Muscle of leg (tissue), 11 donors: ENCODE data around the gene SUSD1. TPM values are rescaled to one million over a fixed set of nuclear protein-coding genes. Genes with fewer than 3 reads are reported as not detected.

Experiments
- DNase-seq: peaks from one replicate; pipeline ENCODE4 v3.0.0; 2013
- H3K27ac ChIP-seq: one replicate; pipeline ENCODE4 v1.5.1; 2013; ENCODE audit warnings: mild to moderate bottlenecking, low read length, control low read depth
- H3K27me3 ChIP-seq: one replicate; pipeline ENCODE4 v1.6.1; 2013; ENCODE audit warnings: low read length; ENCODE audit not compliant: control insufficient read depth, insufficient read depth
- H3K36me3 ChIP-seq: one replicate; pipeline ENCODE4 v1.6.1; 2013; ENCODE audit warnings: low read length; ENCODE audit not compliant: control insufficient read depth, insufficient read depth
- H3K4me1 ChIP-seq: one replicate; pipeline ENCODE4 v1.6.1; 2013; ENCODE audit warnings: low read length; ENCODE audit not compliant: control insufficient read depth, insufficient read depth
- H3K4me3 ChIP-seq: one replicate; pipeline ENCODE4 v1.5.1; 2013; ENCODE audit warnings: low read length, control low read depth
- H3K9me3 ChIP-seq: replicated peaks from 2 replicates; pipeline ENCODE4 v1.6.1; 2013; ENCODE audit warnings: low read depth, low read length; ENCODE audit not compliant: control insufficient read depth
- WGBS: methylation state at CpG from one replicate; pipeline ENCODE4 v1.1.5; 2013; ENCODE audit warnings: missing lambda C conversion rate; ENCODE audit not compliant: insufficient coverage; 5-methylcytosine and 5-hydroxymethylcytosine counted together
- polyA plus RNA-seq, 8 donors: library from polyadenylated mRNA; unstranded; fragments of 120-200 nt; gene quantifications; one replicate each; pipeline versions ENCODE4 v1.2.1 to v1.2.3, GENCODE V29; 2013; ENCODE audit warnings: inconsistent platforms in 1 of 8, low replicate concordance in 1 of 8; ENCODE audit not compliant: insufficient read length in 8 of 8, insufficient read depth in 1 of 8
- total RNA-seq: library from RNA; stranded (reverse); fragments of 120-200 nt; gene quantifications from one replicate; pipeline ENCODE4 v1.2.4, GENCODE V29; 2013

SUSD1 gene
- total and polyA plus RNA-seq, 9 donors, result 5.9 to 15.0 (median 7.5) TPM

- DNase-seq, result no peak
- Histone ChIP-seq H3K4me1 (peaks cover 3% of the 10 kb centered on the region), H3K4me3 (no peak overlapping the region), H3K36me3 (no peaks in the 10 kb centered on the region), H3K9me3 (no peaks in the 10 kb centered on the region), H3K27me3 (no peaks in the 10 kb centered on the region), H3K27ac (no peak overlapping the region)
- WGBS, result 92% methylated on average over 2 of the region's 9 CpGs
Observed at GRCh38 chr9:112033237-112034215, 141.6 kb downstream of the SUSD1 start.

DNA sequence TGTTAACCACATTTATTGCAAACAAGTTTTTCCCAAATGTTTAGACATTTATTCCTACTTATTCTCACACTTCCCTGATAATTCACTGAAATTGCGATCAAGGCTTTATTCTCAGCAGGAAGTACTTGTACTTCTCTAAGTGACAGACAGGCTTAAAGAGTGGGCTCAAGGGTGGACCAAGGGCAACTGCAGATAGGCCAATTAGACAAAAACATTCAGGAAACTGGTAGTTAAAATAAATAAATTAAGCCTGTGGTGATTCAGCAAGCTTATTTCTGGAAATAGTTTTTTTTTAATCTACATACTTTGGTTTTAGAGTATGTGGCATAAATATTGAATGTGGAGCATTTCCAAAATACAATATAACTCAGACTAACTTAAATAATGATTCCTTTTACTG lies 142.4 kb downstream of the SUSD1 start:
- Histone ChIP-seq H3K27me3 (no peaks in the 10 kb centered on the region), H3K4me1 (peaks cover 3% of the 10 kb centered on the region), H3K4me3 (no peak overlapping the region), H3K36me3 (no peaks in the 10 kb centered on the region), H3K9me3 (no peaks in the 10 kb centered on the region), H3K27ac (no peak overlapping the region)
- no peak for DNase-seq
- WGBS, result no CpG with 5 or more reads among the region's 1 CpG

DNA sequence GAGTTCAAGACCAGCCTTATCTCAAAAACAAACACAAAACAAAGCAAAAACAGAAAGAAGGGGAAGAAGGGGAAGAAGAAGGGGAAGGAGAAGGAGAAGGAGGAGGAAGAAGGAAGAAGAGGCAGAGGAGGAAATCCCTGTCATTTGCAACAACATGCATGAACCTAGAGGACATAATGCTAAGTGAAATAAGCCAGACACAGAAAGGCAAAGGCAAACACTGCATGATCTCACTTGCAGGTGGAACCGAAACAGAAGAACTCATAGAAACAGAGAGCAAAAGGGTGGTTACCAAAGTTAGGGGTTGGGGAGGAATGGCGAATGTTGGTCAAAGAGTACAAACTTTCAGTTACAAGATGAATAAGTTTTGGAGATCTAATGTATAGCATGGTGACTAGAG lies 143.1 kb downstream of the SUSD1 start:
- H3K36me3 ChIP-seq, result no peaks in the 10 kb centered on the region
- 94% methylated on average over 2 of the region's 2 CpGs for WGBS
- H3K4me3 ChIP-seq, result no peak overlapping the region
- no peaks in the 10 kb centered on the region for H3K9me3 ChIP-seq
- no peak for DNase-seq
- H3K27me3 ChIP-seq, result no peaks in the 10 kb centered on the region
- H3K27ac ChIP-seq, result no peak overlapping the region
- H3K4me1 ChIP-seq, result peaks cover 3% of the 10 kb centered on the region

DNA sequence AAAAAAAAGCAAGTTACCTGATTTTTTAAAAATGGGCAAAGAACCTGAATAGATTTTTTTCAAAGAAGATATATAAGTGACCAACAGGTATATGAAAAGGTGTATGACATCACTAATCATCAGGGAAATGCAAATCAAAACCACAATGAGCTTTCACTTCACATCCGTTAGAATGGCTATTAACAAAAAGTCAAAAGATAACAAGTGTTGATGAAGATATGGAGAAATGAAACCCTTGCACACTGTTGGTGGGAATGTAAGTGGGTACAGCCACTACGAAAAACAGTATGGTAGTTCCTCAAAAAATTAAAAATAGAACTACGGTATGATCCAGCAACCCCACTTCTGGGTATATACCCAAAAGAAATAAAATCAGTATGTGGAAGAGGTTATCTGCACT lies 143.7 kb downstream of the SUSD1 start:
- peaks cover 3% of the 10 kb centered on the region for H3K4me1 ChIP-seq
- H3K9me3 ChIP-seq, result no peaks in the 10 kb centered on the region
- H3K27ac ChIP-seq, result no peak overlapping the region
- DNase-seq, result no peak
- no peak overlapping the region for H3K4me3 ChIP-seq
- no CpG with 5 or more reads among the region's 3 CpGs for WGBS
- H3K27me3 ChIP-seq, result no peaks in the 10 kb centered on the region
- no peaks in the 10 kb centered on the region for H3K36me3 ChIP-seq

DNA sequence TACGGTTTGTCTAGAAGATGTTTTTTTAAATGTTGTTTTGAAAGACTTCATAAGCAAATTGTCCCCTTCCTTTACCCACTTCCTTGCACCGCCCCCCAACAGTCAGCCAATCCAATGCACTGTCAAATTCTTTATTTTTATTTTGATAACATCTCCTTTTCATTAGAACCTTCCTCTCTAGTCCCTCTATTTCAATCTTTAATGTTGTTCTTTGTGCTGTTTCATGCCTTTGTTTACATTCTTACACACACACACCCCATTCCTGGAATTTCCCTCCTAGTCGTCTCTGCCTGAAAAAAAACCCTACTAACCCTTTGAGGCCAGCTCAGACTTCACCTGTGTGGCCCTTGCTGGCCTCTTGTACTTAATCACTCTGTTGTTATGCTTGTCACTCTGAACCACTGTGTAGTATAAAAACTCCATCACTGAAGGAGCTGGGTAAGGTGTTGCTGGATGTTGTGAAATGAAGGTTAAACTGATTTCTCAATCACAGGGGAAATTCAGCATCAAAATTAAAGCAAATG lies 145.1 kb downstream of the SUSD1 start:
- H3K9me3 ChIP-seq, result no peaks in the 10 kb centered on the region
- no peaks in the 10 kb centered on the region for H3K36me3 ChIP-seq
- H3K4me1 ChIP-seq, result no peaks in the 10 kb centered on the region

GRCh38 chr9:112028242-112029221 lies 146.6 kb downstream of the SUSD1 start:
- Histone ChIP-seq H3K4me1 (no peaks in the 10 kb centered on the region), H3K36me3 (no peaks in the 10 kb centered on the region), H3K27me3 (no peaks in the 10 kb centered on the region), H3K9me3 (no peaks in the 10 kb centered on the region), H3K27ac (no peak overlapping the region), H3K4me3 (no peak overlapping the region)
- 94% methylated on average over 6 of the region's 13 CpGs for WGBS
- no peak for DNase-seq

More for the DNA sequence above, 145.1 kb downstream of the SUSD1 start:
- 29% methylated on average over 1 of the region's 3 CpGs for WGBS
- H3K27me3 ChIP-seq, result no peaks in the 10 kb centered on the region
- no peak overlapping the region for H3K27ac ChIP-seq
- DNase-seq, result no peak
- H3K4me3 ChIP-seq, result no peak overlapping the region

DNA sequence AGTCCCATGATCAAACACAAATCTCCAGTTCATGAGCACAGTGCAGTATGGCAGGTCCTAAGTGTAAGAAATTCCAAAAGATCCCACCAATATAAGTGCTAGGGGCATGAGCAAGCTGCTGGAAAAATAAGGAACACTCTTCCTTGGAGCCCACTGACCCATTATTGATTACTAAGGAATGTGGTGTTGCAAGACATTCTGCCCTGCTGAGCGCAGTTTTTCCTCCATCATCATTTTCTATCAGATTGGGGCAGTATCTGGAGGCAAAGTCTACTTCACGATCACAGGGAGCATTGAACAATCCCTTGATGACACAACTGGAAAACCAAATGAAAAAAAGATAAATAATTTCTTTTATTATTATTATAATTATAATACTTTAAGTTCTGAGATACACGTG lies 149.2 kb downstream of the SUSD1 start:
- no CpG with 5 or more reads among the region's 3 CpGs for WGBS

GRCh38 chr9:112021742-112022141 lies 153.4 kb downstream of the SUSD1 start:
- Histone ChIP-seq H3K4me1 (no peaks in the 10 kb centered on the region), H3K9me3 (no peaks in the 10 kb centered on the region), H3K27me3 (no peaks in the 10 kb centered on the region), H3K27ac (no peak overlapping the region), H3K36me3 (no peaks in the 10 kb centered on the region), H3K4me3 (no peak overlapping the region)
- no CpG with 5 or more reads among the region's 2 CpGs for WGBS
- no peak for DNase-seq

More for the DNA sequence above, 149.2 kb downstream of the SUSD1 start:
- no peak for DNase-seq
- no peak overlapping the region for H3K4me3 ChIP-seq
- no peak overlapping the region for H3K27ac ChIP-seq
- no peaks in the 10 kb centered on the region for H3K9me3 ChIP-seq
- no peaks in the 10 kb centered on the region for H3K27me3 ChIP-seq
- H3K4me1 ChIP-seq, result no peaks in the 10 kb centered on the region
- H3K36me3 ChIP-seq, result no peaks in the 10 kb centered on the region

DNA sequence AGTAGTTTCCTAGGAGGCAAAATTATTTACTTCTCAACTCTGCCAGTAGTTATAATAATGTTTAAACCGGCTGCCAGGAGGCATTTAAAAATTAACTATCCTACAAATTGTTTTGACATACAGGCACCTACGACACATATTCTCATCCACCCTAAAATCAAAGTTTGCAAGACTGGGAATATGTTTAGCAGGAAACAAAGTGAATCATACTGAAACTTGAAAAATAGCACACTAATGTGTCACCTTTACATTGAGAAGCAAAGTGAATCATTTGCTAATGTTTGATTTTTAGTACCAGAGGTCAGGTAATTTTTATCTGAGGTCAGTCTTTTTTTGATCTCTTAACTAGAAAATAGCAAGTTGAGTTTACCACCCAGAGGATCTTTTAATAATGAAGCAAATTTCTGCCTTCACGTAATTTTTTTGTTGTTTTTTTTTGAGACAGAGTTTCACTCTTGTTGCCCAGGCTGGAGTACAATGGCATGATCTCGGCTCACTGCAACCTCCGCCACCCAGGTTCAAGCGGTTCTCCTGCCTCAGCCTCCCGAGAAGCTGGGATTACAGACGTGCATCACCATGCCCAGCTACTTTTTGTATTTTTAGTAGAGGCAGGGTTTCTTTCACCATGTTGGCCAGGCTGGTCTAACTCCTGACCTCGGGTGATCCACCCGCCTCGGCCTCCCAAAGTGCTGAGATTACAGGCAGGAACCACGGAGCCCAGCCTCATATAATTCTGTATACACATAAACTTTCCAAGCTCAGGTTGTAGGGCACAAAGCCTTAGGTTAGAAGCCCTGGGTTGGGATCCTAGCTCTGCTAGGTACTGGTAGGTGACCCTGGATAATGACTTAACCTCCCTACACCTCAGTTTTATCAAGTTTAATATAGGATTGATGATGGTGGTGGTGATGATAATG lies 154.2 kb downstream of the SUSD1 start:
- H3K9me3 ChIP-seq, result no peaks in the 10 kb centered on the region
- no peaks in the 10 kb centered on the region for H3K27me3 ChIP-seq
- 100% methylated on average over 2 of the region's 12 CpGs for WGBS
- no peak for DNase-seq
- H3K4me1 ChIP-seq, result no peaks in the 10 kb centered on the region
- no peak overlapping the region for H3K27ac ChIP-seq
- no peaks in the 10 kb centered on the region for H3K36me3 ChIP-seq
- H3K4me3 ChIP-seq, result no peak overlapping the region
